Nephron (organoid): Measurements from ENCODE around the gene PLAAT5.

ENCODE experiments used
- H3K27ac Mint-ChIP-seq, 3 experiments: 2 replicates each; pipeline ENCODE4 v1.8.0; 2020; ENCODE audit warnings: mixed read lengths in 3 of 3, mild to moderate bottlenecking in 2 of 3, moderate library complexity in 1 of 3
- H3K27me3 Mint-ChIP-seq: 2 replicates; pipeline ENCODE4 v1.8.0; 2021; ENCODE audit warnings: low read depth, mild to moderate bottlenecking, moderate library complexity, mixed read lengths
- H3K36me3 Mint-ChIP-seq: 2 replicates; pipeline ENCODE4 v1.8.0; 2020; ENCODE audit warnings: low read depth, mixed read lengths
- H3K4me1 Mint-ChIP-seq: 2 replicates; pipeline ENCODE4 v1.8.0; 2020; ENCODE audit warnings: mixed read lengths
- H3K4me3 Mint-ChIP-seq, 3 experiments: 2 replicates each; pipeline ENCODE4 v1.8.0; 2020; ENCODE audit warnings: mild to moderate bottlenecking in 3 of 3, mixed read lengths in 3 of 3, moderate library complexity in 2 of 3
- H3K9me3 Mint-ChIP-seq: 2 replicates; pipeline ENCODE4 v1.8.0; 2020; ENCODE audit warnings: mixed read lengths
- TF ChIP-seq, protein P1 (sequence below), 3 experiments: fragments of 200-600 bp; sonication (generic); IDR thresholded peaks; one replicate each; pipeline ENCODE4 v1.5.0; 2021; ENCODE audit warnings: antibody characterized with exemption in 3 of 3; ENCODE audit not compliant: unreplicated experiment in 3 of 3

The PLAAT5 gene

DNA sequence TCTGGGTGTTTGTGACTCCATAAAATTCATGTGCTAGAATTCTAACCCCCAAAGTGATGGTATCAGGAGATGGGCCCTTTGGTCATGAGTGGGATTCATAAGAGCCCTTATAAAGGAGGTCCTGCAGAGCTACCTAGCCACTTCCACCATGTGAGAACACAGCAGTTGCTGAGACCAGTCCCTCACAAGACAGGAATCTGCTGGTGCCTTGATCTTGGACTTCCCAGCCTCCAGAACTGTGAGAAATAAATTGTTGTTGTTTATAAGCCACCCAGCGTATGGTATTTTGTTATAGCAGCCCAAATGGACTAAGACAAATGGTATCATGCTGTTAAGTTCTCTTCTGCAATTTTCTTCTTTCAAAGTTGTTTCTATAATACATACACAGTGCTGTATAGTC, 1.5 kb upstream of the PLAAT5 start:
- Mint-ChIP-seq H3K27me3 (peaks cover 39% of the 10 kb centered on the region), H3K4me1 (peaks cover 36% of the 10 kb centered on the region), H3K4me3 (peak overlapping the region; percentile 40 to 91 (median 91)), H3K27ac (no peak overlapping the region), H3K36me3 (no peaks in the 10 kb centered on the region), H3K9me3 (peaks cover 6% of the 10 kb centered on the region)
- TF ChIP-seq, protein P1, sequence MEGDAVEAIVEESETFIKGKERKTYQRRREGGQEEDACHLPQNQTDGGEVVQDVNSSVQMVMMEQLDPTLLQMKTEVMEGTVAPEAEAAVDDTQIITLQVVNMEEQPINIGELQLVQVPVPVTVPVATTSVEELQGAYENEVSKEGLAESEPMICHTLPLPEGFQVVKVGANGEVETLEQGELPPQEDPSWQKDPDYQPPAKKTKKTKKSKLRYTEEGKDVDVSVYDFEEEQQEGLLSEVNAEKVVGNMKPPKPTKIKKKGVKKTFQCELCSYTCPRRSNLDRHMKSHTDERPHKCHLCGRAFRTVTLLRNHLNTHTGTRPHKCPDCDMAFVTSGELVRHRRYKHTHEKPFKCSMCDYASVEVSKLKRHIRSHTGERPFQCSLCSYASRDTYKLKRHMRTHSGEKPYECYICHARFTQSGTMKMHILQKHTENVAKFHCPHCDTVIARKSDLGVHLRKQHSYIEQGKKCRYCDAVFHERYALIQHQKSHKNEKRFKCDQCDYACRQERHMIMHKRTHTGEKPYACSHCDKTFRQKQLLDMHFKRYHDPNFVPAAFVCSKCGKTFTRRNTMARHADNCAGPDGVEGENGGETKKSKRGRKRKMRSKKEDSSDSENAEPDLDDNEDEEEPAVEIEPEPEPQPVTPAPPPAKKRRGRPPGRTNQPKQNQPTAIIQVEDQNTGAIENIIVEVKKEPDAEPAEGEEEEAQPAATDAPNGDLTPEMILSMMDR (IDR thresholded peaks at IDR 0.05; ENCODE audit: unreplicated experiment in 3 of 3), result no peak

- peaks cover 2% of the 10 kb centered on the region for H3K9me3 Mint-ChIP-seq
- H3K27me3 Mint-ChIP-seq, result peaks cover 42% of the 10 kb centered on the region
- TF ChIP-seq, protein P1 (IDR thresholded peaks at IDR 0.05; ENCODE audit: unreplicated experiment in 3 of 3), result no peak
- H3K4me1 Mint-ChIP-seq, result peaks cover 36% of the 10 kb centered on the region
- H3K4me3 Mint-ChIP-seq, result peak overlapping the region; percentile 56 to 91 (median 91)
- peak overlapping the region in 2 of 3 experiments; percentile 8 to 63 for H3K27ac Mint-ChIP-seq
- H3K36me3 Mint-ChIP-seq, result no peaks in the 10 kb centered on the region
These were observed 837 bp upstream of the PLAAT5 start for GRCh38 chr11:63491636-63492372.

GRCh38 chr11:63491240-63491587, 247 bp upstream of the PLAAT5 start:
- no peaks in the 10 kb centered on the region for H3K36me3 Mint-ChIP-seq
- TF ChIP-seq, protein P1 (IDR thresholded peaks at IDR 0.05; ENCODE audit: unreplicated experiment in 3 of 3), result no peak
- H3K4me1 Mint-ChIP-seq, result peaks cover 36% of the 10 kb centered on the region
- peak overlapping the region; percentile 84 to 91 (median 91) for H3K4me3 Mint-ChIP-seq
- H3K27ac Mint-ChIP-seq, result peak overlapping the region in 2 of 3 experiments; percentile 8 to 63
- H3K9me3 Mint-ChIP-seq, result peaks cover 5% of the 10 kb centered on the region
- H3K27me3 Mint-ChIP-seq, result peaks cover 42% of the 10 kb centered on the region

GRCh38 chr11:63489879-63490278, 1.1 kb downstream of the PLAAT5 start:
- Mint-ChIP-seq H3K27me3 (peaks cover 42% of the 10 kb centered on the region), H3K4me1 (peaks cover 32% of the 10 kb centered on the region), H3K4me3 (peak overlapping the region; percentile 10 to 85 (median 84)), H3K9me3 (peaks cover 15% of the 10 kb centered on the region), H3K27ac (peak overlapping the region in 2 of 3 experiments; percentile 8 to 66), H3K36me3 (no peaks in the 10 kb centered on the region)
- TF ChIP-seq, protein P1 (IDR thresholded peaks at IDR 0.05; ENCODE audit: unreplicated experiment in 3 of 3), result no peak

- Mint-ChIP-seq H3K27ac (no peak overlapping the region), H3K27me3 (peaks cover 42% of the 10 kb centered on the region), H3K4me1 (peaks cover 27% of the 10 kb centered on the region), H3K4me3 (no peak overlapping the region), H3K9me3 (peaks cover 24% of the 10 kb centered on the region), H3K36me3 (no peaks in the 10 kb centered on the region)
- TF ChIP-seq, protein P1 (IDR thresholded peaks at IDR 0.05; ENCODE audit: unreplicated experiment in 3 of 3), result no peak
These were observed 2.2 kb downstream of the PLAAT5 start for GRCh38 chr11:63488789-63489188.

GRCh38 chr11:63485777-63486176, 5.2 kb downstream of the PLAAT5 start:
- TF ChIP-seq, protein P1 (IDR thresholded peaks at IDR 0.05; ENCODE audit: unreplicated experiment in 3 of 3), result no peak
- H3K27ac Mint-ChIP-seq, result no peak overlapping the region
- peaks cover 12% of the 10 kb centered on the region for H3K4me1 Mint-ChIP-seq
- no peak overlapping the region for H3K4me3 Mint-ChIP-seq
- H3K9me3 Mint-ChIP-seq, result peaks cover 32% of the 10 kb centered on the region
- peaks cover 26% of the 10 kb centered on the region for H3K27me3 Mint-ChIP-seq
- H3K36me3 Mint-ChIP-seq, result no peaks in the 10 kb centered on the region
